A673 (cell line): ENCODE data around the gene CABLES2. TPM values are rescaled to one million over a fixed set of nuclear protein-coding genes. Genes with fewer than 3 reads are reported as not detected.

Experiments
- BruUV-seq: library from RNA; stranded (reverse); fragments of 400-500 nt; replicated peaks from 2 replicates; lab custom pipeline; 2021; lab: Mats Ljungman, UMichigan
- CTCF ChIA-PET: fragments of 300-600 bp; sonication (Branson Sonifier 250); formaldehyde crosslinking; loops from one replicate; lab custom pipeline; 2022; ENCODE audit warnings: antibody characterized with exemption; lab: Charles Lee
- POLR2A ChIA-PET: fragments of 300-600 bp; sonication (Branson Sonifier 250); formaldehyde crosslinking; loops from one replicate; lab custom pipeline; 2022; ENCODE audit warnings: antibody characterized with exemption; ENCODE audit not compliant: low non-redundant PET; lab: Charles Lee
- DNase-seq: peaks from one replicate; pipeline ENCODE4 v3.0.0-alpha.2; 2015; ENCODE audit warnings: low spot score
- H3K27ac ChIP-seq: fragments of 200-600 bp; sonication (generic); 2 replicates; pipeline ENCODE4 v1.5.1; 2016; ENCODE audit warnings: mixed run types, low read depth, mild to moderate bottlenecking, mixed read lengths, antibody characterized with exemption, low read length; ENCODE audit not compliant: poor library complexity, severe bottlenecking
- H3K27me3 ChIP-seq: fragments of 200-600 bp; sonication (generic); replicated peaks from 2 replicates; pipeline ENCODE4 v1.6.1; 2017; ENCODE audit warnings: mixed run types, low read depth, mild to moderate bottlenecking, mixed read lengths, antibody characterized with exemption, low read length; ENCODE audit not compliant: insufficient read depth, poor library complexity
- H3K36me3 ChIP-seq: fragments of 200-600 bp; sonication (generic); 2 replicates; pipeline ENCODE4 v1.6.1; 2016; ENCODE audit warnings: mixed run types, mild to moderate bottlenecking, mixed read lengths, antibody characterized with exemption, low read length; ENCODE audit not compliant: insufficient read depth, poor library complexity, severe bottlenecking
- H3K4me1 ChIP-seq: fragments of 200-600 bp; sonication (generic); 2 replicates; pipeline ENCODE4 v1.6.1; 2017; ENCODE audit warnings: mixed run types, mild to moderate bottlenecking, mixed read lengths, antibody characterized with exemption, low read length; ENCODE audit not compliant: insufficient read depth, poor library complexity, severe bottlenecking
- H3K4me3 ChIP-seq: fragments of 200-600 bp; sonication (generic); 2 replicates; pipeline ENCODE4 v1.5.1; 2016; ENCODE audit warnings: low read depth, mixed run types, mild to moderate bottlenecking, mixed read lengths, low read length; ENCODE audit not compliant: poor library complexity, severe bottlenecking
- H3K9me3 ChIP-seq: fragments of 200-600 bp; sonication (generic); 2 replicates; pipeline ENCODE4 v1.6.1; 2016; ENCODE audit warnings: mixed run types, low read depth, mild to moderate bottlenecking, mixed read lengths, antibody characterized with exemption, low read length; ENCODE audit not compliant: poor library complexity, severe bottlenecking
- EZH2 ChIP-seq: fragments of 200-600 bp; sonication (generic); IDR thresholded peaks from 2 replicates; pipeline ENCODE4 v1.6.1; 2017; ENCODE audit warnings: borderline replicate concordance, low read depth, mild to moderate bottlenecking, mixed read lengths, antibody characterized with exemption, low read length; ENCODE audit not compliant: poor library complexity, severe bottlenecking
- intact Hi-C: fragments of 100-400 bp; cut with micrococcal nuclease; formaldehyde crosslinking; loops from one replicate; pipeline ENCODE4 v1.10.0; 2022; ENCODE audit not compliant: unreplicated experiment
- total RNA-seq: library from RNA; stranded (reverse); gene quantifications from 2 replicates; pipeline ENCODE4 v1.2.3, GENCODE V29; 2021
- TF ChIP-seq, protein P1 (sequence below): fragments of 300-800, 200-600 bp; sonication (generic); conservative IDR thresholded peaks from 2 replicates; pipeline ENCODE4 v1.5.1; 2017; ENCODE audit warnings: low read depth, mild to moderate bottlenecking, antibody characterized with exemption, low read length, moderate library complexity, mixed read lengths

CABLES2 gene
- total RNA-seq, 1 experiment from 2014 or later = 11.8 TPM

- ChIA-PET CTCF (interaction anchor here (1.2 kb wide), 1 partner anchor 12 kb away, joined by 4 read pairs; no protein-coding TSS in a partner anchor), POLR2A (no interaction called here)
- no peak overlapping the region for H3K27ac ChIP-seq
- no peak overlapping the region for H3K4me3 ChIP-seq
- TF ChIP-seq, protein P1, sequence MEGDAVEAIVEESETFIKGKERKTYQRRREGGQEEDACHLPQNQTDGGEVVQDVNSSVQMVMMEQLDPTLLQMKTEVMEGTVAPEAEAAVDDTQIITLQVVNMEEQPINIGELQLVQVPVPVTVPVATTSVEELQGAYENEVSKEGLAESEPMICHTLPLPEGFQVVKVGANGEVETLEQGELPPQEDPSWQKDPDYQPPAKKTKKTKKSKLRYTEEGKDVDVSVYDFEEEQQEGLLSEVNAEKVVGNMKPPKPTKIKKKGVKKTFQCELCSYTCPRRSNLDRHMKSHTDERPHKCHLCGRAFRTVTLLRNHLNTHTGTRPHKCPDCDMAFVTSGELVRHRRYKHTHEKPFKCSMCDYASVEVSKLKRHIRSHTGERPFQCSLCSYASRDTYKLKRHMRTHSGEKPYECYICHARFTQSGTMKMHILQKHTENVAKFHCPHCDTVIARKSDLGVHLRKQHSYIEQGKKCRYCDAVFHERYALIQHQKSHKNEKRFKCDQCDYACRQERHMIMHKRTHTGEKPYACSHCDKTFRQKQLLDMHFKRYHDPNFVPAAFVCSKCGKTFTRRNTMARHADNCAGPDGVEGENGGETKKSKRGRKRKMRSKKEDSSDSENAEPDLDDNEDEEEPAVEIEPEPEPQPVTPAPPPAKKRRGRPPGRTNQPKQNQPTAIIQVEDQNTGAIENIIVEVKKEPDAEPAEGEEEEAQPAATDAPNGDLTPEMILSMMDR = no peak
- TF ChIP-seq EZH2 = no peak
- DNase-seq = no peak
- H3K36me3 ChIP-seq = no peaks in the 10 kb centered on the region
- BruUV-seq = no TSS peak
- peaks cover 29% of the 10 kb centered on the region for H3K4me1 ChIP-seq
- H3K27me3 ChIP-seq = peaks cover 23% of the 10 kb centered on the region
- intact Hi-C loops = no loop called here
- H3K9me3 ChIP-seq = no peaks in the 10 kb centered on the region
Observed at GRCh38 chr20:62370115-62370806, 36.8 kb downstream of the CABLES2 start.

GRCh38 chr20:62369815-62370114, 37.3 kb downstream of the CABLES2 start:
- CTCF ChIA-PET = interaction anchor here (1.2 kb wide), 1 partner anchor 13 kb away, joined by 4 read pairs; no protein-coding TSS in a partner anchor
- DNase-seq = no peak
- peaks cover 23% of the 10 kb centered on the region for H3K27me3 ChIP-seq
- H3K27ac ChIP-seq = no peak overlapping the region
- no TSS peak for BruUV-seq
- POLR2A ChIA-PET = no interaction called here
- intact Hi-C loops = no loop called here
- no peaks in the 10 kb centered on the region for H3K9me3 ChIP-seq
- H3K36me3 ChIP-seq = no peaks in the 10 kb centered on the region
- peaks cover 29% of the 10 kb centered on the region for H3K4me1 ChIP-seq
- no peak overlapping the region for H3K4me3 ChIP-seq
- TF ChIP-seq EZH2 = no peak
- TF ChIP-seq, protein P1 = no peak

DNA sequence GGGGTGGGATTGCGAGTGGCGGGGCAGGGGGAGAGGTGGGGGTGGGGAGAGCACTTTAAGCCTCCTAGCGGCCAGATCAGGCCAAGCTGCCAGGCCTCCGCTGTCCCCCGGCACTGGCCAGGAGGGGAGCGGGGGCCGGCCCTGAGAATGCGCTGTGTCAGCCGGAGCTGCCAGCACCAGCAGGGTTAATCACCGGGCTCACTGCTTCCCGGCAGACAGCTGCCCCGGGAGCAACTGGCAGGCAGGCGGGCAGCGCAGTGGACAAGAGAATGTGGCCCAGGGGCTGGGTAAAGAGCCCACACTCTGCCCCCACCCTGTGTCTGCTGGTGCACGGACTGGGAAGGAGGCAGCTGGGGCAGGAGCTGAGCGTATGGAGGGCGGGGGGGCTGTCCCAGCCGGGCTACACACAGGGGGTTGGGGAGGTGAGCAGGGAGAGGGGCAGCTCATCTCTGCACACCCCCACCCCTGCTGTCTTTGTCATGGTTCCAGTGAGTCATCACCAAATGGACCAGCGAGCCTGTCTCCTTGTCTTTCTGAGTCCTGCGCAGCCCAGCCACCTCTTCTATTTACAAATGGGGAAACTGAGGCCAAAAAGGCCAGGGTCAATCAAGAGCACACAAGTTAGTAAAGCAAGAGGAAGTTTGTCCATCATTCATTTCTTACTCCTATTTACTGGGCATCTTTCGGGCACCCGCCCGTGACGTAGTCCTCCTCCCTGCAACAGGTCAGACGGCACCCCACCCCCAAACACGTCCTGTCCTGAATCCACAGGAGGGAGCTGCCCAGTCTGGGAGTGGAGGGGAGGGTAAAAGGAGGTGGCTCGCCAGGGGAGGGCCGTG, 37.9 kb downstream of the CABLES2 start:
- H3K4me1 ChIP-seq = peaks cover 29% of the 10 kb centered on the region
- H3K27ac ChIP-seq = no peak overlapping the region

More for the DNA sequence above, 37.9 kb downstream of the CABLES2 start:
- Histone ChIP-seq H3K36me3 (no peaks in the 10 kb centered on the region), H3K4me3 (no peak overlapping the region), H3K27me3 (peaks cover 23% of the 10 kb centered on the region), H3K9me3 (no peaks in the 10 kb centered on the region)
- ChIA-PET POLR2A (no interaction called here), CTCF (interaction anchor here (1.2 kb wide), 1 partner anchor 14 kb away, joined by 4 read pairs; no protein-coding TSS in a partner anchor)
- intact Hi-C loops = no loop called here
- DNase-seq = no peak
- no peak for TF ChIP-seq EZH2
- TF ChIP-seq, protein P1 = peak; percentile 36; the same call in 1 of the 2 replicates
- no TSS peak for BruUV-seq
